Measurements from ENCODE around the gene LRRC70. TPM values are rescaled to one million over a fixed set of nuclear protein-coding genes. Genes with fewer than 3 reads are reported as not detected.

Gene LRRC70
- total and polyA plus RNA-seq, 5 donors from 2014 or later = 0.42 to 4.6 (median 1.1) TPM

DNA sequence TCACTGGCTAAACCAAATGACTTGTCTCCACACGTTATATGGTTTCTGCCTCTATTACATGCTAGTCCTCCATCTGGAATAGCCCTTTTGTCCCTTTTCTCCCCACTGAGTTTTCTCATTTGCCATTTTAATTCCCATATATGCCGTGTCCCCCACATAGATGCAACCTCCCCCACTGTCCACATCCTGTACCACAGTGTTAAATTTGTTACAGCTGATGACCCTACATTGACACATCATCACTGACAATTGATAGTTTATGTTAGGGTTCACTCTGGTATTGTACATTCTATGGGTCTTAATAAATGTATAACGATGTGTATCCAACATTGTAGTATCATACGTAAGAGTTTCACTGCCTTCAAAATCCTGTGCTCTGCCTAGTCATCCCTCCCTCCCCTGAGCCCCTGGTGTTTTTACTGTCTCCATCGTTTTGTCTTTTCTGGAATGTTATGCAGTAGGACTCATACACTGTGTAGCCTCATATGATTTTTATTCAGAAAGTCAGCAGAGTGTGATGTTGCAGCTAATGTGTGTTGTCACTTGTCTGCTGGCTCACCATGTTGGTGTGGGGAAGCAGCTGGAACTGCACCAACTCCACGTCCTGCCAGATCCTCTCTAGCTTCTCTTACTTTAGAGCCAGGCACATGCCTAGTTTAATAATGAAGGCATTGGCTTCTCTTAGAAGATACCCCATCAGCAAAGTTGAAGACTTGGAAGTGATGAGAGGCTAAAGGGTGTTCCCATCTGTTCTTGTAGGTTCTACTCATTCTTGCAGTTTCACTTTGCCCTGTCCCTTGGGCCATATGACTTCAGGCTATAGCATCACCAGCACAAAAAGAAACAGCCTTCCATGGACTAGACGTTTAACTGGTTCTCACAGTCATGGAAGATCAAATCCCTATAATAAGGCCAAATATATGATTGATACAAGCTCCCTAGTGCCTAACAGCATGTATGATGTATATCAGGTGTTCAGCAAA lies 30.2 kb downstream of the LRRC70 start:
- Mint-ChIP-seq H3K36me3 (peaks cover 40% of the 10 kb centered on the region), H3K9me3 (peaks cover 0 to 3% (median 0%) of the 10 kb centered on the region in 7 donors), H3K4me3 (no peak overlapping the region), H3K27me3 (no peaks in the 10 kb centered on the region), H3K4me1 (peaks cover 0 to 14% (median 9%) of the 10 kb centered on the region in 4 donors), H3K27ac (peak overlapping the region in 1 of 3 donors; percentile 49)
- Histone ChIP-seq H3K27ac (ENCODE audit: insufficient read depth, low read length, poor library complexity, severe bottlenecking) (no peak overlapping the region), H3K9me3 (ENCODE audit: control insufficient read depth in 2 of 2, low read length in 2 of 2) (no peaks in the 10 kb centered on the region), H3K27me3 (ENCODE audit: control insufficient read depth, insufficient read depth, low read length) (no peaks in the 10 kb centered on the region), H3K4me1 (ENCODE audit: control insufficient read depth, insufficient read depth, low read length, poor library complexity, severe bottlenecking) (peaks cover 7% of the 10 kb centered on the region), H3K4me3 (ENCODE audit: low read depth, low read length) (no peak overlapping the region), H3K36me3 (ENCODE audit: control insufficient read depth, insufficient read depth, low read length) (peaks cover 7% of the 10 kb centered on the region)
- ATAC-seq (ENCODE audit: low read depth in 2 of 2) = no peak
- no peak for DNase-seq

DNA sequence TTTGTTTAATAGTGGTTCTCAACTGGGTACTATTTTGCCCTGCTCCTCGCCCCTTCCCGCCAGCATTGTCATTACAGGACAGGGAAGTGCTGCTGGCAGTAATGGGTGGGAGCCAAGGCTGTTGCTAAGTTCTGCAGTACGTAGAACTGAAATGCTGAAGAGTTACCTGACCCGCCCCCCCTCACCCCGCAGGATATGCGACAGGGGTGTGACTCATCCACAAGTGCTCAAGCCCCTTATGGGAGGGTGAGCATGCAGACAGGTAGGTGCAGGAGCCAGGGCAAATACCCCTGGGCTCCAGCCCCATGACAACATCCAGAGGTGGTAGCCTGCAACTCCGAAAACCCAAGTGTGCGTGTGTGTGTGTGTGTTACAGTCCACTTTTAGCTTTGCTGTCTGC lies 35.7 kb downstream of the LRRC70 start:
- no peak for ATAC-seq (ENCODE audit: low read depth in 2 of 2)
- Histone ChIP-seq H3K4me1 (ENCODE audit: control insufficient read depth, insufficient read depth, low read length, poor library complexity, severe bottlenecking) (no peaks in the 10 kb centered on the region), H3K27ac (ENCODE audit: insufficient read depth, low read length, poor library complexity, severe bottlenecking) (no peak overlapping the region), H3K9me3 (ENCODE audit: control insufficient read depth in 2 of 2, low read length in 2 of 2) (no peaks in the 10 kb centered on the region), H3K27me3 (ENCODE audit: control insufficient read depth, insufficient read depth, low read length) (no peaks in the 10 kb centered on the region), H3K4me3 (ENCODE audit: low read depth, low read length) (no peak overlapping the region), H3K36me3 (ENCODE audit: control insufficient read depth, insufficient read depth, low read length) (peaks cover 3% of the 10 kb centered on the region)
- H3K4me1 Mint-ChIP-seq = peaks cover 0 to 13% (median 0%) of the 10 kb centered on the region in 4 donors
- no peaks in the 10 kb centered on the region for H3K27me3 Mint-ChIP-seq
- H3K27ac Mint-ChIP-seq = no peak overlapping the region
- H3K4me3 Mint-ChIP-seq = no peak overlapping the region
- H3K36me3 Mint-ChIP-seq = peaks cover 26% of the 10 kb centered on the region
- DNase-seq = no peak
- no peaks in the 10 kb centered on the region for H3K9me3 Mint-ChIP-seq

DNA sequence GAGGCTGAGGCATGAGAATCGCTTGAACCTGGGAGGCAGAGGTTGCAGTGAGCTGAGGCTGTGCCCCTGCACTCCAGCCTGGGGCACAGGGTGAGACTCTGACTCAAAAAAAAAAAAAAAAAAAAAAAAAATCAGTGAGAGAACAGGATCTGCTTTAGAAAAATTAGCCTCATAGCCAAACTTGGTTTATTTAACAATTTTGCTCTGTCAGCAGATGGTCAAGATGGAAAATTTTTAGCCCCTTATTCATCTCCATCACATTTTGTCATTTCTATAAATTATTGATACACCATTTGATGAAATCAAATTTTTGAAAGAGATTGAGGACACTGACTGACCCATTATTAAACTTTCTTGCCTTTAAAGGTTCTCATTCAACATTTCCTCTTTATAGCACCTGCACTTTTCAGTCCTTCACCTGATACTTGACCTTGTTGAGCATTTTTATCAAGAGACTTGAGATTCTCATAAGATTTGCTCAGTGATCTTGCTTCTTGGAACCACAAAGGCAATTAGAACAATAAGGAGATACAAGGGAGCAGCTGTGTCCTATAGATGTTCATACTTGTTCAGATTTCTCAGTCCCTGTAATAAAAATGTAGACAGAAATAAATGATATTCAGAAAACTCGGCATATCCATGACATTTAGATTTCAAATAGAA lies 38.1 kb downstream of the LRRC70 start:
- Histone ChIP-seq H3K9me3 (ENCODE audit: control insufficient read depth in 2 of 2, low read length in 2 of 2) (no peaks in the 10 kb centered on the region), H3K27me3 (ENCODE audit: control insufficient read depth, insufficient read depth, low read length) (no peaks in the 10 kb centered on the region), H3K4me3 (ENCODE audit: low read depth, low read length) (no peak overlapping the region), H3K27ac (ENCODE audit: insufficient read depth, low read length, poor library complexity, severe bottlenecking) (no peak overlapping the region), H3K36me3 (ENCODE audit: control insufficient read depth, insufficient read depth, low read length) (no peaks in the 10 kb centered on the region), H3K4me1 (ENCODE audit: control insufficient read depth, insufficient read depth, low read length, poor library complexity, severe bottlenecking) (no peaks in the 10 kb centered on the region)
- Mint-ChIP-seq H3K4me1 (peaks cover 0 to 13% (median 0%) of the 10 kb centered on the region in 4 donors), H3K4me3 (no peak overlapping the region), H3K36me3 (peaks cover 14% of the 10 kb centered on the region), H3K27ac (peak overlapping the region in 1 of 3 donors; percentile 6), H3K27me3 (no peaks in the 10 kb centered on the region), H3K9me3 (no peaks in the 10 kb centered on the region)
- DNase-seq = no peak
- no peak for ATAC-seq (ENCODE audit: low read depth in 2 of 2)

DNA sequence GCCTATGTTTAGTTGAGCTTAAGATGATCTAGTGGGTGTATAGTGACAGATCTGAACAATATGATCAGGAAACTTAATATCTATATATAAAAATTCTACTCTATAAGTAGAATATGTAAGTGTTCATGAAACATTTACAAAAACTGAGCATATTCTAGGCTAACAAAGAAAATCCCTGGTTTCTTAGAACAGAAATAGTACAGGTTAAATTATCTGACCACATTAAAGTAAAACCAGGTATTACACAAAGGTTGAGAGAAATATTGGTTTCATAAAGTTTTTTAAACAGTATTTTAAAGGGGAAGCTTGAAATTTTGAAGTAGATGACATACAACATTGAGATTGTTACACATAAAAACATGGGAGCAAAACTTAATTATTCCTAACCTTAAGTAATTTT lies 39.3 kb downstream of the LRRC70 start:
- Histone ChIP-seq H3K4me3 (ENCODE audit: low read depth, low read length) (no peak overlapping the region), H3K4me1 (ENCODE audit: control insufficient read depth, insufficient read depth, low read length, poor library complexity, severe bottlenecking) (no peaks in the 10 kb centered on the region), H3K27ac (ENCODE audit: insufficient read depth, low read length, poor library complexity, severe bottlenecking) (no peak overlapping the region), H3K9me3 (ENCODE audit: control insufficient read depth in 2 of 2, low read length in 2 of 2) (no peaks in the 10 kb centered on the region), H3K36me3 (ENCODE audit: control insufficient read depth, insufficient read depth, low read length) (no peaks in the 10 kb centered on the region), H3K27me3 (ENCODE audit: control insufficient read depth, insufficient read depth, low read length) (no peaks in the 10 kb centered on the region)
- H3K27me3 Mint-ChIP-seq = no peaks in the 10 kb centered on the region
- H3K4me3 Mint-ChIP-seq = no peak overlapping the region
- no peak overlapping the region for H3K27ac Mint-ChIP-seq
- H3K9me3 Mint-ChIP-seq = no peaks in the 10 kb centered on the region
- ATAC-seq (ENCODE audit: low read depth in 2 of 2) (no peak), DNase-seq (no peak)
- peaks cover 0 to 13% (median 0%) of the 10 kb centered on the region in 4 donors for H3K4me1 Mint-ChIP-seq
- H3K36me3 Mint-ChIP-seq = peaks cover 14% of the 10 kb centered on the region

GRCh38 chr5:62620761-62621160 lies 42.1 kb downstream of the LRRC70 start:
- H3K36me3 ChIP-seq (ENCODE audit: control insufficient read depth, insufficient read depth, low read length) = no peaks in the 10 kb centered on the region
- H3K4me1 ChIP-seq (ENCODE audit: control insufficient read depth, insufficient read depth, low read length, poor library complexity, severe bottlenecking) = no peaks in the 10 kb centered on the region
- no peaks in the 10 kb centered on the region for H3K27me3 Mint-ChIP-seq
- H3K36me3 Mint-ChIP-seq = peaks cover 4% of the 10 kb centered on the region
- H3K27ac ChIP-seq (ENCODE audit: insufficient read depth, low read length, poor library complexity, severe bottlenecking) = no peak overlapping the region
- no peak overlapping the region for H3K4me3 ChIP-seq (ENCODE audit: low read depth, low read length)
- ATAC-seq (ENCODE audit: low read depth in 2 of 2) (no peak), DNase-seq (no peak)
- H3K27ac Mint-ChIP-seq = no peak overlapping the region
- no peaks in the 10 kb centered on the region for H3K9me3 Mint-ChIP-seq
- no peak overlapping the region for H3K4me3 Mint-ChIP-seq
- peaks cover 0 to 6% (median 0%) of the 10 kb centered on the region in 4 donors for H3K4me1 Mint-ChIP-seq
- no peaks in the 10 kb centered on the region for H3K9me3 ChIP-seq (ENCODE audit: control insufficient read depth in 2 of 2, low read length in 2 of 2)
- no peaks in the 10 kb centered on the region for H3K27me3 ChIP-seq (ENCODE audit: control insufficient read depth, insufficient read depth, low read length)

GRCh38 chr5:62621280-62621679 lies 42.7 kb downstream of the LRRC70 start:
- ATAC-seq (ENCODE audit: low read depth in 2 of 2) (no peak), DNase-seq (no peak)
- no peak overlapping the region for H3K27ac ChIP-seq (ENCODE audit: insufficient read depth, low read length, poor library complexity, severe bottlenecking)
- Mint-ChIP-seq H3K4me1 (peaks cover 0 to 6% (median 0%) of the 10 kb centered on the region in 4 donors), H3K36me3 (peaks cover 4% of the 10 kb centered on the region), H3K9me3 (no peaks in the 10 kb centered on the region), H3K27me3 (no peaks in the 10 kb centered on the region), H3K27ac (no peak overlapping the region), H3K4me3 (no peak overlapping the region)
- no peak overlapping the region for H3K4me3 ChIP-seq (ENCODE audit: low read depth, low read length)
- H3K9me3 ChIP-seq (ENCODE audit: control insufficient read depth in 2 of 2, low read length in 2 of 2) = no peaks in the 10 kb centered on the region
- H3K27me3 ChIP-seq (ENCODE audit: control insufficient read depth, insufficient read depth, low read length) = no peaks in the 10 kb centered on the region
- no peaks in the 10 kb centered on the region for H3K4me1 ChIP-seq (ENCODE audit: control insufficient read depth, insufficient read depth, low read length, poor library complexity, severe bottlenecking)
- no peaks in the 10 kb centered on the region for H3K36me3 ChIP-seq (ENCODE audit: control insufficient read depth, insufficient read depth, low read length)

DNA sequence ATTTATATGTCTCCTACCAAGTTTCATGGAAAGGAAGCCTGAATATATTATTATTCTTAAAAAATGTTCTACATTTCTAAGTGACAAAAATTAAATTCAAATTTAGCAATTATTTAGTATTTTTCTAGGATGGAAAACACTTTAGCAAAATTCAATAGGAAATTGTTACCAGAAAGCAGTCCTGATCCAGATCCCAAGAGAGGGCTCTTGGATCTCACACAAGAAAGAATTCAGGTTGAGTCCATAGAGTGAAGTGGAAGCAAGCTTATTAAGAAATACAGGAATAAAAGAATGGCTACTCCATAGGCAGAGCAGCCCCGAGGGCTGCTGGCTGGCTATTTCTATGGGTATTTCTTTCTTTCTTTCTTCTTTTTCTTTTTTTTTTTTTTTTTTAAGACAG lies 44.7 kb downstream of the LRRC70 start:
- Histone ChIP-seq H3K4me1 (ENCODE audit: control insufficient read depth, insufficient read depth, low read length, poor library complexity, severe bottlenecking) (no peaks in the 10 kb centered on the region), H3K4me3 (ENCODE audit: low read depth, low read length) (no peak overlapping the region), H3K27me3 (ENCODE audit: control insufficient read depth, insufficient read depth, low read length) (no peaks in the 10 kb centered on the region), H3K9me3 (ENCODE audit: control insufficient read depth in 2 of 2, low read length in 2 of 2) (no peaks in the 10 kb centered on the region), H3K36me3 (ENCODE audit: control insufficient read depth, insufficient read depth, low read length) (peaks cover 3% of the 10 kb centered on the region), H3K27ac (ENCODE audit: insufficient read depth, low read length, poor library complexity, severe bottlenecking) (no peak overlapping the region)
- no peak overlapping the region for H3K27ac Mint-ChIP-seq
- no peaks in the 10 kb centered on the region for H3K4me1 Mint-ChIP-seq
- H3K36me3 Mint-ChIP-seq = peaks cover 4% of the 10 kb centered on the region
- DNase-seq = no peak
- no peak overlapping the region for H3K4me3 Mint-ChIP-seq
- no peaks in the 10 kb centered on the region for H3K27me3 Mint-ChIP-seq
- no peak for ATAC-seq (ENCODE audit: low read depth in 2 of 2)
- no peaks in the 10 kb centered on the region for H3K9me3 Mint-ChIP-seq

Measured in CD4-positive, CD25-positive, alpha-beta regulatory T cell (primary cell).